ENCODE data around the gene CSGALNACT2.

DNA sequence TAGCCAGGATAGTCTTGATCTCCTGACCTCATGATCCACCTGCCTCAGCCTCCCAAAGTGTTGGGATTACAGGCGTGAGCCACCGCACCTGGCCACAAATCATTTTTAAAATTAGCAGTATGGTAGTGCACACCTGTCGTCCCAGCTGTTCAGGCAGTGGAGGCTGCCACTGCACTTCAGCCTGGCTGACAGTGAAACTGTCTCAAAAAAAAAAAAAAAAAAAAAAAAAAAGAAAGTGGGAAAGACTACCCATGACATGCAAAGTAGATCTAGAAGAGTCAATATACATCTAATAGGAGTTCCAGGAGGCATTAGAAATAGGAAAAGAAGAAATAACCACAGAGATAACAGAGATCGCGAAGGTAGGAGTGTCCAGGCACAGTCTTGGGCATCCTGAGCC, 3.2 kb downstream of the CSGALNACT2 start:
- TF ChIP-seq POLR2A (IDR thresholded peaks at IDR 0.05; ENCODE audit: low read length), result no peak
- TF ChIP-seq GATA1 (IDR thresholded peaks at IDR 0.05; ENCODE audit: low read depth, low read length), result no peak

All from erythroblast (primary cell).